ENCODE data around the gene ITIH3.

Gene ITIH3

GRCh38 chr3:52791366-52791765, 3.2 kb upstream of the ITIH3 start:
- TF ChIP-seq CTCF (conservative IDR thresholded peaks at IDR 0.05; ENCODE audit: low read depth, low read length) = no peak
- no peak overlapping the region for H3K4me3 ChIP-seq (ENCODE audit: low read depth, low read length)
- DNase-seq (ENCODE audit: low read depth) = no peak

DNA sequence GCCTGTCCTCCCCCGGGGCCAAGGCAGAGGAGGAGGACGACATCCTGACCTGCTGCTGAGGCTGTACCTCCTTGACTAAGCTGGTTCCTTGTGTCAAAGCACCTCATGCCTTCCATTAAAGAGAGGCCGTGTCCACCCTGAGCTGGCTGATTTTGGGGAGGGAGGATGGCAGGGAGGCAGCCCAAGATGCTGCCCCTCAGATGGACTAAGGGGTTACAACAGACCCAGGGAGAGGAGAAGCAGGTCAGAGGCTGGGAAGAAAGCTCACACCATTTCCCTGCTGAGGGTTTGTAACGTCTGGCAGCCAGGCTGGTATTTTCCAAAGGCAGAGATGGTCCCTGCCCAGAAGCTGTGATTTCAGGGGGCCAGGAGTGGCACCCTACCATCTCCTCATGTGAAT, 2.7 kb upstream of the ITIH3 start:
- H3K4me3 ChIP-seq (ENCODE audit: low read depth, low read length) = no peak overlapping the region
- no peak for TF ChIP-seq CTCF (conservative IDR thresholded peaks at IDR 0.05; ENCODE audit: low read depth, low read length)
- DNase-seq (ENCODE audit: low read depth) = no peak

- DNase-seq (ENCODE audit: low read depth) = no peak
- TF ChIP-seq CTCF (conservative IDR thresholded peaks at IDR 0.05; ENCODE audit: low read depth, low read length) = peak; percentile 17
- no peak overlapping the region for H3K4me3 ChIP-seq (ENCODE audit: low read depth, low read length)
Observed at GRCh38 chr3:52792413-52792812, 2.2 kb upstream of the ITIH3 start.

- no peak overlapping the region for H3K4me3 ChIP-seq (ENCODE audit: low read depth, low read length)
- DNase-seq (ENCODE audit: low read depth) = no peak
- TF ChIP-seq CTCF (conservative IDR thresholded peaks at IDR 0.05; ENCODE audit: low read depth, low read length) = no peak
Observed at GRCh38 chr3:52792961-52793695, 1.5 kb upstream of the ITIH3 start.

DNA sequence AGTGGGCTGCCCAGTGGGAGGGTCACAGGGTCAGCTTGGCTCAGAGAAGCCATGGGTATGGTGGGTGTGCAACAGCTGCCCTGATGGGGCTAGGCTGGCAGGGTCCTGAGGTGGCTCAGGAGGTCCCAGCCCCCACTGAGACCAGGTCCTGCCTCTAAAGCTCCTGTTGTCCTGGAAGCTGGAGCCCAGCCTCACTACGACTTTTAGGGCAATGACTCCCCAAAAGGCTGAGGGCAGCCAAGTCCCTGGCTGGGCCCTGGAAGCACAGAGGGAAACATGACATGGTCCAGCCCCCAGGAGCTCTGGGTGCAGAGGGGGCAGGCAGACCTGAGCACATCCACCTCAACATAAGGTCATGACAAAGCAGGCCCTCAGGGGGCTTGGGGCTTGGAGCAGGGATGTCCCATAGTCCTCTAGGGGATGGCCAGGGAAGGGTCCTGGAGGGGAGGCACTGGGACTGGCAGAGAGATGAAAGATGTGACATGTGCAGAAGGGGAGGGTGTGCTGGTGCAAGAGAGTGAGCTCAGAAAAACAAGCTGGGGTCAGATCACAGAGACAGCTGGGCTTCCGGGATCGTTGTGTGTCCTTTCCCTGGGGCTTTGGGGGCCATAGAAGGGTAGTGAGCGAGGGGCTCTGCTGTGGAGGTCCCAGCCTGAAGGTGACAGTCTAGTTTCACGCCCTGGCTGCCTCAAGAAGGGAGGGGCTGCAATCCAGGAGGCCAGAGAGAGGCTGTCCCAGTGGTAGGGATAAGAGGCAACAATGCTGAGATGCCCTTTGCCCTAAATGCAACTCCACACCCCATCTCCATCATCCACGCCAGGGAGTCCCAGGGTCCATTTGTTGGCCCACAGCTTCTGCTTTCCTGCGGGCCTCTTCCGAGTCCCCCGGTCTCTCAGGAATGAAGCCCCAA, 639 bp upstream of the ITIH3 start:
- no peak for TF ChIP-seq CTCF (conservative IDR thresholded peaks at IDR 0.05; ENCODE audit: low read depth, low read length)
- DNase-seq (ENCODE audit: low read depth) = no peak
- no peak overlapping the region for H3K4me3 ChIP-seq (ENCODE audit: low read depth, low read length)

DNA sequence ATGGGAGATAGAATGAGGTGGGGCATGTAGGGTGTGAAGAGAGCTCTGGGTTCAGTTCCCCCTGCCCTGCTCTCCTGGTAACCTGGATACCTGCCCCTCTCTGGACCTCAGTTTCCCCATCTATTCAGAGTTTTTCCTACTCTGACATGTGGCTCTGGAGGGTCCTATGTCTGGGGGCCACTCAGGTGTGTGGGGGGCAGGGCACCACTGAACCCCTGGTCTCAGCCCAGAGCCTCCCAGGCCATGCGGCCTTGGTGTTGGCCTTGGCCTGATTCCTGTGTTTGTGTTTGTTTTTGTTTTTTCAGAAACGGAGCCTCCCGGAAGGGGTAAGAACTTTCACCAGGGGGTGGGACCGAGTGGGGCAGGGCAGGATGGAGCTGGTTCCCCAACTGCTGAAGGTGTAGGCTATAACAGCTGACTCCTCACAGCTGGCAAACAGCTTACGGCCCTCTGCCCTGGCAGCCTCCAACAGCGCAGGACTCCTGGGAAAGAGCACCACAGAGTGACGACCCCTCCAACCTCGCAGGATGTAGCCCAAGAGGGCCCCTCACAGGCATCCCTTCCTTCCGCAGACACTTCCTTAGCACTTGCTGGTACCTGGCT, 803 bp downstream of the ITIH3 start:
- no peak for DNase-seq (ENCODE audit: low read depth)
- no peak overlapping the region for H3K4me3 ChIP-seq (ENCODE audit: low read depth, low read length)
- no peak for TF ChIP-seq CTCF (conservative IDR thresholded peaks at IDR 0.05; ENCODE audit: low read depth, low read length)

All from choroid plexus epithelial cell (primary cell).